ENCODE measurements around the gene PDCD11.
"Not testable (repeated sequence)": the region's sequence is repeated elsewhere in the genome, so short reads cannot be mapped to it uniquely, and the experiment has no call there.

Gene PDCD11

GRCh38 chr10:103475437-103475836 is 79.0 kb downstream of the PDCD11 start:
- DNase-seq = no peak

GRCh38 chr10:103476046-103476768 is 79.8 kb downstream of the PDCD11 start:
- DNase-seq = no peak

- DNase-seq = no peak
Measured at GRCh38 chr10:103478671-103479070, 82.2 kb downstream of the PDCD11 start.

GRCh38 chr10:103479135-103479534 is 82.7 kb downstream of the PDCD11 start, which contains the start of gene CALHM3:
Gene CALHM3 (minus strand): TSS chr10:103479240. CDS start chr10:103479032, 208 bp downstream.
- no peak for DNase-seq

- DNase-seq = no peak
Measured at GRCh38 chr10:103480521-103480920, 84.1 kb downstream of the PDCD11 start.

- DNase-seq = peak; percentile 26
Measured at GRCh38 chr10:103481974-103482531, 85.6 kb downstream of the PDCD11 start.

GRCh38 chr10:103486635-103487409 is 90.4 kb downstream of the PDCD11 start:
- not testable (repeated sequence) for DNase-seq

GRCh38 chr10:103487410-103487708 is 90.9 kb downstream of the PDCD11 start:
- no peak for DNase-seq

- DNase-seq = no peak
Measured at GRCh38 chr10:103490986-103491314, 94.5 kb downstream of the PDCD11 start.

GRCh38 chr10:103491729-103492364 is 95.4 kb downstream of the PDCD11 start:
- no peak for DNase-seq

- no peak for DNase-seq
Measured at GRCh38 chr10:103492655-103493261, 96.3 kb downstream of the PDCD11 start.

GRCh38 chr10:103493362-103493915 is 97.0 kb downstream of the PDCD11 start, which contains the start of gene NEURL1:
Gene NEURL1 (plus strand): TSS chr10:103493705. CDS start chr10:103494388, 683 bp downstream.
- no peak for DNase-seq

- DNase-seq = no peak
Measured at GRCh38 chr10:103493916-103494877, 97.8 kb downstream of the PDCD11 start.

- DNase-seq = no peak
Measured at GRCh38 chr10:103495321-103495720, 98.9 kb downstream of the PDCD11 start.
